ENCODE measurements around the gene PDGFA. TPM values are rescaled to one million over a fixed set of nuclear protein-coding genes. Genes with fewer than 3 reads are reported as not detected.

Gene PDGFA
- total and polyA plus RNA-seq, 7 experiments from 2014 or later = 0.16 to 2.6 (median 1.1) TPM; not detected in 3

DNA sequence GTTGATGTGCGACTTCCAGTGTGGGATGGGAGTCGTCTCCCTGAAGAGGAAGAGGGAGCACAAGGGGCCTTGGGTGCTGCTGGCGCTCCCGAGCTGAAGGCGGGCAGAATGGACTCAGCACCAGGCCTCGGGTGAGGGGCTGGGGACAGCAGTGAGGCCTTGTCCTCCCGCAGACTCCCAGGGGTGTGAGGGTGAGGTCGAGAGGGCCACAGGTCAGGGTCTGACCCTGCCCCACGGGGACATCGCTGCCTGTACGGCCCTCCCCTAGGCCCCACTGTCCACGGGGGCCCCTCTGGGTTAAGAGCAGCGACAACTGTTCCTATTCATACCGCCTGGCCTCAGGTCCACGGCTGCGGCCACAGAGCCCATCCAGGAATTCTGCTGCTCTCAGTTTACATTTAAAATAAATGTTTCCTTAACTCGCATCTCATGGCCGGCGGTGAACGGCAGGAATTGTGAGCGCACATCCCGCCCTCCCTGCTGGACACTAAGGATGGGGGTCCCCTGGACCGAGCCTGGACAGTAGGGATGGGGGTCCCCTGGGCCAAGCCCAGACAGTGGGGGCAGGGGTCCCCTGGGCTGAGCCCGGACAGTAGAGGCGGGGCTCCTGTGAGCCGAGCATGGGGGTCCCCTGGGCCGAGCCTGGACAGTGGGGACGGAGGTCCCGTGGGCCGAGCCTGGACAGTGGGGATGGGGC, 61.7 kb downstream of the PDGFA start:
- Histone ChIP-seq H3K36me3 (ENCODE audit: control insufficient read depth in 2 of 3, insufficient read depth in 3 of 3, low read length in 3 of 3) (no peaks in the 10 kb centered on the region), H3K27me3 (ENCODE audit: control insufficient read depth in 2 of 2, insufficient read depth in 2 of 2, low read length in 2 of 2) (no peaks in the 10 kb centered on the region), H3K27ac (ENCODE audit: low read depth, low read length) (no peak overlapping the region), H3K4me1 (ENCODE audit: control insufficient read depth in 2 of 2, insufficient read depth in 2 of 2, low read length in 2 of 2) (no peaks in the 10 kb centered on the region), H3K4me3 (ENCODE audit: low read length) (no peak overlapping the region), H3K9me3 (ENCODE audit: control insufficient read depth in 2 of 3, low read length in 3 of 3) (no peaks in the 10 kb centered on the region)
- peaks cover 0 to 3% (median 0%) of the 10 kb centered on the region in 5 donors for H3K27me3 Mint-ChIP-seq
- H3K9me3 Mint-ChIP-seq = no peaks in the 10 kb centered on the region
- no peak overlapping the region for H3K27ac Mint-ChIP-seq
- ChIA-PET CTCF (no interaction called here), POLR2A (no interaction called here)
- H3K4me3 Mint-ChIP-seq = no peak overlapping the region
- intact Hi-C loops (cut with micrococcal nuclease) = no loop called here
- no peaks in the 10 kb centered on the region for H3K36me3 Mint-ChIP-seq
- H3K4me1 Mint-ChIP-seq = no peaks in the 10 kb centered on the region
- DNase-seq (no peak), ATAC-seq (peak; percentile 28)

DNA sequence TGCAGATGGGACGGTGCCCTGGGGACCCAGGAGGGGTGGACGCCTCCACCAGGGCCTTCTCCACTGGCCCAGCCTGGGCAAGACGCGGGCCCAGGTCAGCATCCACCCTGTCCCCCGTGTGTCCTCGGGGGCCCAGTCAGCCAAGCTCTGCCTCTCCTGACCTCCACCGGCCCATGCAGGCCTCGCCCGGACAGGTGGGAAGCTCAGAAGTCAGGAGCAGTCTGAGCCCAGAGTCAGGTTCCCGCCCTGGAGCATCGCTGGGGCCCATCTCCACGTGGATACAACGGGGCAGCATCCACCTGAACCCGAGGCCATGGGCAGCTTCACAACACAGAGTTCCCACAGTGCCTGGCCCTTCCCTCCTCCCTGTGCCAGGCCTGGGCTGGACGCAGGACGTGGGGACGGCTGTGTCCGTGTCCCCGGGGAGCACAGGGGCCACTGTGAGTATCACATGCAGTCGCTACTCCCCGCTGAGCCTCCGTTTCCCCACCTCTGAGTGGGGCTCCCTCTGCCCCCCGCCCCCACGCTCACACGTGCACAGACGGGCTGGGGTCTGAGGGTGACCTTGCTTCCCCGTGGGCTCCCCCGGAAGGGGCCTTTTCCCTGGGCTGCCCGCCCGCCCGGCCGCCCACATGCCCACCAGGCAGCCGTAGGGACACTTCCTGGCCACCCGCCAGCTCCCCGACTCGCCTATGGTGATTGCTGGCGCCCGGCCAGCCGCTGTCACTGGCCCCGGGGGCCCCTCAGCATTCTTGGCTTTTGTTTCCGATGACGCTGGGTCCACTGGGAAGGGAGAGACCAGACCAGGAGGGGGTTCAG, 64.3 kb downstream of the PDGFA start:
- no peak overlapping the region for H3K27ac Mint-ChIP-seq
- H3K27ac ChIP-seq (ENCODE audit: low read depth, low read length) = no peak overlapping the region
- H3K4me1 Mint-ChIP-seq = peaks cover 7 to 13% (median 8%) of the 10 kb centered on the region in 7 donors
- peaks cover 6 to 14% (median 9%) of the 10 kb centered on the region in 5 donors for H3K27me3 Mint-ChIP-seq
- intact Hi-C loops (cut with micrococcal nuclease) = no loop called here
- ChIA-PET CTCF (no interaction called here), POLR2A (no interaction called here)
- ATAC-seq (no peak), DNase-seq (no peak)
- no peak overlapping the region for H3K4me3 Mint-ChIP-seq
- no peaks in the 10 kb centered on the region for H3K9me3 ChIP-seq (ENCODE audit: control insufficient read depth in 2 of 3, low read length in 3 of 3)
- no peaks in the 10 kb centered on the region for H3K36me3 Mint-ChIP-seq
- no peaks in the 10 kb centered on the region for H3K36me3 ChIP-seq (ENCODE audit: control insufficient read depth in 2 of 3, insufficient read depth in 3 of 3, low read length in 3 of 3)
- no peak overlapping the region for H3K4me3 ChIP-seq (ENCODE audit: low read length)
- H3K27me3 ChIP-seq (ENCODE audit: control insufficient read depth in 2 of 2, insufficient read depth in 2 of 2, low read length in 2 of 2) = no peaks in the 10 kb centered on the region
- peaks cover 0 to 18% of the 10 kb centered on the region in 2 donors for H3K4me1 ChIP-seq (ENCODE audit: control insufficient read depth in 2 of 2, insufficient read depth in 2 of 2, low read length in 2 of 2)
- H3K9me3 Mint-ChIP-seq = no peaks in the 10 kb centered on the region

DNA sequence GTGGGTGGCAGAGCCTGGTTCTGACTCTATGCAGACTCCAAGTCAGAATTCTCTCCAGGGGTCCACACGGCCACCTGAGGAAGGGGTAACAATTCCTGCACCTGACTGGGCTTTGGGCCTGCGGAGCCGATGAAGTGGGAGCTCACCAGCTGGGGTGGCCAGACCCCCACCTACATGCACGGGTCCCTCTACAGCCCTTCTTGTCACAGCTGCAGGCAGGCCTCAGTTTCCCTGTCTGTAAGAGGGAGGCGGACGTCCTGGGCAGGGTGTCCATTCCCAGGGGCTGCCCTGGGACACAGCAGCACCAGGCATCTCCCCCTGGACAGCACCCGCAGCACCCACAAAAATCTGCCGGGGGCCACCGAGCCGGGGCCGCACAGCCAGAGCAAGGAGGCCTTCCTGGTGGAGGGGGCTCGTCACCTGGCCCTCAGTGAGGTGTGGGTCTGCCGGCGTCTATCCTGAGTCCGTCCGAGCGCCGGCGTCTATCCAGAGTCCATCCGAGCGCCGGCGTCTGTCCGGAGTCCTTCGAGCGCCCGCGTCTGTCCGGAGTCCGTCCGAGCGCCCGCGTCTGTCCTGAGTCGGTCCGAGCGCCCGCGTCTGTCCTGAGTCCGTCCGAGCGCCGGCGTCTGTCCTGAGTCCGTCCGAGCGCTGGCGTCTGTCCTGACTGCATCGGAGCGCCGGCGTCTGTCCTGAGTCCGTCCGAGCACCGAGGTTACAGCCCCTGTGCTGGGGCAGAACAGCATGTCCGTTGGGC, 65.1 kb downstream of the PDGFA start:
- Mint-ChIP-seq H3K4me1 (peaks cover 7 to 18% (median 10%) of the 10 kb centered on the region in 7 donors), H3K27ac (no peak overlapping the region), H3K9me3 (no peaks in the 10 kb centered on the region), H3K36me3 (no peaks in the 10 kb centered on the region), H3K27me3 (peaks cover 6 to 14% (median 9%) of the 10 kb centered on the region in 5 donors), H3K4me3 (no peak overlapping the region)
- no peak for ATAC-seq
- ChIA-PET CTCF (no interaction called here), POLR2A (no interaction called here)
- no peaks in the 10 kb centered on the region for H3K36me3 ChIP-seq (ENCODE audit: control insufficient read depth in 2 of 3, insufficient read depth in 3 of 3, low read length in 3 of 3)
- no peaks in the 10 kb centered on the region for H3K27me3 ChIP-seq (ENCODE audit: control insufficient read depth in 2 of 2, insufficient read depth in 2 of 2, low read length in 2 of 2)
- intact Hi-C loops (cut with micrococcal nuclease) = loop anchor here in 1 of 2 donors (5.0 kb wide), 1 partner anchor 122 kb away; no protein-coding TSS in a partner anchor
- no peak for DNase-seq
- H3K4me1 ChIP-seq (ENCODE audit: control insufficient read depth in 2 of 2, insufficient read depth in 2 of 2, low read length in 2 of 2) = peaks cover 0 to 18% of the 10 kb centered on the region in 2 donors
- H3K4me3 ChIP-seq (ENCODE audit: low read length) = no peak overlapping the region
- no peaks in the 10 kb centered on the region for H3K9me3 ChIP-seq (ENCODE audit: control insufficient read depth in 2 of 3, low read length in 3 of 3)
- no peak overlapping the region for H3K27ac ChIP-seq (ENCODE audit: low read depth, low read length)

DNA sequence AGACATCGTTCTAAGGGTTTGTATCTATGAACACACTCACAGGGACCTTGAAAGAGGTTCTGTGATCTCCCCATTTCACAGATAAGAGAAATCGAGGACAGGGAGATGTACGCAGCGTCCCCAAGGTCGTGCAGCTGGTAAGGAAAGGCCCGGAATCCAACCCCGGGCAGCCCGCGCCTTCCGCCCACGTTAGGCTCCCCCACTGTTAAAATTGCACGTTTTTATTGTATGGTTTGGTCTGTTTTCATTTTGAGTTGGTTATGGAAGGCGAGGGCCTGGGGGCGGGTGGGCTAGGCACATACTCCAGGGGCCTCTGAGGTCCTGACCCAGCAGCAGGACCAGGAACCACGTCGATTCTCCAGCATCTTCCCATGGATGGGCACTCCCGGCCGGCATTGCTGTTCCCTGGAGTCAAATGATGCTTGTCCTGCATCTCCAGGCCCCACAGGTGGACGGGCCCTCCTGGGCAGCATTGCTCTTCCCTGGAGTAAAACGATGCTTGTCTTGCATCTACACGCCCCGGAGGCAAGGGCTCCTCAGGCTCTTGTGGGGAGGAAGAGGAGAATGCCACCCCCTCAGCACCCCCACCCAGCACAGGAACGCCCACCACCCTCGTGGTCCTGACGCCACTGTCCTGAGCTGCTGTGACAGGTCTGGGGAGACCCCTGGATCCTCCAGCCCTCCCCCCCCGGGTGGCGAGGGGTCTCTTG, 65.9 kb downstream of the PDGFA start:
- ATAC-seq (no peak), DNase-seq (no peak)
- peaks cover 7 to 21% (median 10%) of the 10 kb centered on the region in 7 donors for H3K4me1 Mint-ChIP-seq
- no peaks in the 10 kb centered on the region for H3K36me3 Mint-ChIP-seq
- no peak overlapping the region for H3K27ac Mint-ChIP-seq
- peaks cover 6 to 14% (median 9%) of the 10 kb centered on the region in 5 donors for H3K27me3 Mint-ChIP-seq
- Histone ChIP-seq H3K27me3 (ENCODE audit: control insufficient read depth in 2 of 2, insufficient read depth in 2 of 2, low read length in 2 of 2) (no peaks in the 10 kb centered on the region), H3K27ac (ENCODE audit: low read depth, low read length) (no peak overlapping the region), H3K4me1 (ENCODE audit: control insufficient read depth in 2 of 2, insufficient read depth in 2 of 2, low read length in 2 of 2) (peaks cover 0 to 18% of the 10 kb centered on the region in 2 donors), H3K36me3 (ENCODE audit: control insufficient read depth in 2 of 3, insufficient read depth in 3 of 3, low read length in 3 of 3) (no peaks in the 10 kb centered on the region), H3K9me3 (ENCODE audit: control insufficient read depth in 2 of 3, low read length in 3 of 3) (no peaks in the 10 kb centered on the region), H3K4me3 (ENCODE audit: low read length) (no peak overlapping the region)
- intact Hi-C loops (cut with micrococcal nuclease) = loop anchor here in 1 of 2 donors (5.0 kb wide), 1 partner anchor 121 kb away; no protein-coding TSS in a partner anchor
- CTCF ChIA-PET = no interaction called here
- POLR2A ChIA-PET = no interaction called here
- H3K9me3 Mint-ChIP-seq = no peaks in the 10 kb centered on the region
- no peak overlapping the region for H3K4me3 Mint-ChIP-seq

DNA sequence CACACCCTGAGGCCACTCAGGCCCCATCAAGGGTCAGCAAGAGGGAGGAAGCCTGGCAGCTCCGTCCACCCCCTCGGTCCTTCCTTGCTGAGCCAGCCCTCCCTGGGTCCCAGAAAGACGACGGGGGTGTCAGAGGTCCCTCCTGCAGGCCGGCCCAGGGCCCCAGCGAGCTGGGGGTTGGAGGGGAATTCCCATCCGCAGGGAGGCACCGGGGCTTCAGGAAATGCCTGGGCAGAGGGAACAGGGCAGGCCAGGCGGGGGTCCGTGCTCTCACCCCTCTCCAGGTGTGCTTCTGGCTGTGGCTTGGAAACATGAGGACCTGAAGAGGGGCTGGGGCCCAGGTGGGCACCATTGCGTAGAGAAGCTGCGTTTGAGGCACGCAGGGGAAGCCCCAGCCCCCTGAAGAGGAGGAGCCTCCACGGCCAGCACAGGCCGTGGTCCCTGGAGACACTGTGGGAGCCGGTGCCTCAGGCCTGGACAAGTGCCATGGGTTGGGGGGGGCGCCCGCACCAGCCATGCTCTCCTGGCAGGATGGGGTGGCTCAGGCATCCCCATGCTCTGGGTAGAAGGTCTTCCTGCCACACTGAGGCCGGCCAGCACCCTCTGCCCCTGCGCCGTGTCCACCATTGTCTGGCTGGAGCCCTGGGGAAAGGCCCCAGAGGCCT, 66.7 kb downstream of the PDGFA start:
- H3K4me3 ChIP-seq (ENCODE audit: low read length) = no peak overlapping the region
- H3K4me1 ChIP-seq (ENCODE audit: control insufficient read depth in 2 of 2, insufficient read depth in 2 of 2, low read length in 2 of 2) = peaks cover 0 to 18% of the 10 kb centered on the region in 2 donors
- H3K36me3 ChIP-seq (ENCODE audit: control insufficient read depth in 2 of 3, insufficient read depth in 3 of 3, low read length in 3 of 3) = no peaks in the 10 kb centered on the region
- Mint-ChIP-seq H3K27ac (no peak overlapping the region), H3K9me3 (no peaks in the 10 kb centered on the region), H3K36me3 (no peaks in the 10 kb centered on the region), H3K4me3 (no peak overlapping the region), H3K27me3 (peaks cover 6 to 14% (median 9%) of the 10 kb centered on the region in 5 donors), H3K4me1 (peaks cover 7 to 21% (median 10%) of the 10 kb centered on the region in 7 donors)
- no peaks in the 10 kb centered on the region for H3K27me3 ChIP-seq (ENCODE audit: control insufficient read depth in 2 of 2, insufficient read depth in 2 of 2, low read length in 2 of 2)
- ChIA-PET POLR2A (no interaction called here), CTCF (no interaction called here)
- no peak overlapping the region for H3K27ac ChIP-seq (ENCODE audit: low read depth, low read length)
- peak; percentile 14 for ATAC-seq
- intact Hi-C loops (cut with micrococcal nuclease) = loop anchor here in 1 of 2 donors (5.0 kb wide), 1 partner anchor 121 kb away; no protein-coding TSS in a partner anchor
- DNase-seq = no peak
- no peaks in the 10 kb centered on the region for H3K9me3 ChIP-seq (ENCODE audit: control insufficient read depth in 2 of 3, low read length in 3 of 3)
